Keratinocyte (primary cell): Measurements from ENCODE around the gene MTMR4. TPM values are rescaled to one million over a fixed set of nuclear protein-coding genes. Genes with fewer than 3 reads are reported as not detected.

Experiments used
- DNase-seq: peaks from one replicate; pipeline ENCODE4 v3.0.0-alpha.2; 2011; ENCODE audit warnings: low read depth, missing footprints, low spot score
- FAIRE-seq: peaks from 2 replicates; lab custom pipeline; 2011; peaks lifted over from hg19 to GRCh38; lab: Jason Lieb, UNC
- H2AFZ ChIP-seq: 2 replicates; pipeline ENCODE4 v1.6.0; 2012; ENCODE audit warnings: low read length, control low read depth, inconsistent platforms; ENCODE audit not compliant: control insufficient read depth
- H3K27ac ChIP-seq: 2 replicates; pipeline ENCODE4 v1.5.1; 2011; ENCODE audit warnings: low read length; ENCODE audit not compliant: control insufficient read depth, insufficient read depth
- H3K27me3 ChIP-seq: 3 replicates; pipeline ENCODE4 v1.6.0; 2011; ENCODE audit warnings: low read length; ENCODE audit not compliant: control insufficient read depth, insufficient read depth; ENCODE audit errors: extremely low read depth
- H3K36me3 ChIP-seq, 2 experiments: 2 replicates in 1 of 2; 3 replicates in 1 of 2; pipeline ENCODE4 v1.5.1; 2011; ENCODE audit warnings: low read length in 2 of 2, mild to moderate bottlenecking in 1 of 2; ENCODE audit not compliant: control insufficient read depth in 2 of 2, insufficient read depth in 2 of 2; ENCODE audit errors: extremely low read depth in 1 of 2
- H3K4me1 ChIP-seq: 3 replicates; pipeline ENCODE4 v1.5.1; 2011; ENCODE audit warnings: low read length; ENCODE audit not compliant: control insufficient read depth, insufficient read depth; ENCODE audit errors: extremely low read depth
- H3K4me2 ChIP-seq: 3 replicates; pipeline ENCODE4 v1.6.0; 2011; ENCODE audit warnings: low read depth, low read length; ENCODE audit not compliant: control insufficient read depth, insufficient read depth; ENCODE audit errors: extremely low read depth
- H3K4me3 ChIP-seq, 3 experiments: fragments of 200-600 bp in 1 of 3; sonication (generic) in 1 of 3; 2 replicates in 2 of 3; 3 replicates in 1 of 3; pipeline ENCODE4 v1.5.1; 2011 to 2016; ENCODE audit warnings: low read length in 3 of 3, mild to moderate bottlenecking in 3 of 3, control low read depth in 2 of 3, inconsistent platforms in 1 of 3, low read depth in 1 of 3, mixed read lengths in 1 of 3, mixed run types in 1 of 3, moderate library complexity in 1 of 3; ENCODE audit not compliant: control insufficient read depth in 2 of 3, insufficient read depth in 2 of 3; ENCODE audit errors: extremely low read depth in 1 of 3
- H3K79me2 ChIP-seq: 2 replicates; pipeline ENCODE4 v1.6.0; 2012; ENCODE audit warnings: low read length; ENCODE audit not compliant: control insufficient read depth, insufficient read depth
- H3K9ac ChIP-seq: 3 replicates; pipeline ENCODE4 v1.6.0; 2011; ENCODE audit warnings: low read length; ENCODE audit not compliant: control insufficient read depth, insufficient read depth; ENCODE audit errors: extremely low read depth
- H3K9me1 ChIP-seq: 3 replicates; pipeline ENCODE4 v1.6.0; 2011; ENCODE audit warnings: low read length; ENCODE audit not compliant: control insufficient read depth, insufficient read depth; ENCODE audit errors: extremely low read depth
- H3K9me3 ChIP-seq: 2 replicates; pipeline ENCODE4 v1.5.1; 2012; ENCODE audit warnings: low read depth, low read length; ENCODE audit not compliant: control insufficient read depth
- H4K20me1 ChIP-seq: 3 replicates; pipeline ENCODE4 v1.6.0; 2011; ENCODE audit warnings: low read length; ENCODE audit not compliant: control insufficient read depth, insufficient read depth; ENCODE audit errors: extremely low read depth
- CTCF ChIP-seq, 3 experiments: IDR thresholded peaks in 1 of 3; conservative IDR thresholded peaks in 1 of 3; optimal IDR thresholded peaks in 1 of 3; 2 replicates in 2 of 3; 3 replicates in 1 of 3; pipeline versions ENCODE3 to v1.5.1; 2011; ENCODE audit warnings: low read length in 3 of 3, mild to moderate bottlenecking in 3 of 3, moderate library complexity in 2 of 3, control low read depth in 1 of 3, inconsistent platforms in 1 of 3; ENCODE audit not compliant: insufficient read depth in 2 of 3; ENCODE audit errors: extremely low read depth in 1 of 3
- EZH2 ChIP-seq: IDR thresholded peaks from one replicate; pipeline ENCODE4 v1.6.1; 2012; ENCODE audit warnings: inconsistent platforms, mild to moderate bottlenecking, low read length, moderate library complexity
- dilution Hi-C: fragments of 300-500 bp; cut with MboI; formaldehyde crosslinking; loops from one replicate; pipeline ENCODE4 v1.7.0; 2020; ENCODE audit warnings: low sequenced_read_pairs; ENCODE audit not compliant: extremely low pct_ligation_motif_present
- polyA plus RNA-seq, 5 experiments: library from polyadenylated mRNA; depleted of rRNA in 3 of 5; stranded (reverse) in 3 of 5; stranded (forward) in 1 of 5; unstranded in 1 of 5; fragments of >200 nt; gene quantifications; 1 replicate in 1 of 5; 2 replicates in 3 of 5; 3 replicates in 1 of 5; pipeline versions ENCODE4 v1.2.1 to v1.2.3, GENCODE V29; 2011 to 2012; ENCODE audit warnings: missing spikeins in 2 of 5, low read depth in 1 of 5, low replicate concordance in 1 of 5

Gene MTMR4
- polyA plus RNA-seq, 1 donor (not counting 4 experiments of a cell fraction or from before 2014, with no cell fraction given), result 18.9 TPM

- FAIRE-seq, result no peak
- dilution Hi-C loops, result no loop called here
- no peak for DNase-seq
- no peak for TF ChIP-seq CTCF (optimal IDR thresholded peaks at IDR 0.05 in 1 of 3, IDR thresholded peaks at IDR 0.05 in 1 of 3, conservative IDR thresholded peaks at IDR 0.05 in 1 of 3; ENCODE audit: extremely low read depth in 1 of 3, insufficient read depth in 2 of 3, low read length in 3 of 3)
- TF ChIP-seq EZH2, result no peak
- Histone ChIP-seq H3K4me1 (peaks cover 28% of the 10 kb centered on the region), H3K9ac (peak overlapping the region; percentile 76), H3K4me3 (peak overlapping the region; percentile 71 to 91 (median 79)), H2AFZ (peak overlapping the region; percentile 61), H4K20me1 (no peaks in the 10 kb centered on the region), H3K27me3 (no peaks in the 10 kb centered on the region), H3K4me2 (peak overlapping the region; percentile 91), H3K9me1 (no peaks in the 10 kb centered on the region), H3K36me3 (peaks cover 8 to 26% of the 10 kb centered on the region in 2 experiments), H3K79me2 (peaks cover 3% of the 10 kb centered on the region), H3K9me3 (no peaks in the 10 kb centered on the region), H3K27ac (no peak overlapping the region)
These were observed 326 bp upstream of the MTMR4 start for GRCh38 chr17:58514770-58515157.

- no peak overlapping the region for H3K27ac ChIP-seq
- H3K4me1 ChIP-seq, result peaks cover 22% of the 10 kb centered on the region
- peaks cover 3% of the 10 kb centered on the region for H3K79me2 ChIP-seq
- H3K9ac ChIP-seq, result peak overlapping the region; percentile 76
- H2AFZ ChIP-seq, result peak overlapping the region; percentile 85
- DNase-seq (no peak), FAIRE-seq (no peak)
- no peaks in the 10 kb centered on the region for H4K20me1 ChIP-seq
- H3K9me3 ChIP-seq, result no peaks in the 10 kb centered on the region
- H3K4me3 ChIP-seq, result peak overlapping the region; percentile 71 to 91 (median 79)
- no peak for TF ChIP-seq CTCF (optimal IDR thresholded peaks at IDR 0.05 in 1 of 3, IDR thresholded peaks at IDR 0.05 in 1 of 3, conservative IDR thresholded peaks at IDR 0.05 in 1 of 3; ENCODE audit: extremely low read depth in 1 of 3, insufficient read depth in 2 of 3, low read length in 3 of 3)
- no peak for TF ChIP-seq EZH2
- no peaks in the 10 kb centered on the region for H3K27me3 ChIP-seq
- peaks cover 15 to 27% of the 10 kb centered on the region in 2 experiments for H3K36me3 ChIP-seq
- no peaks in the 10 kb centered on the region for H3K9me1 ChIP-seq
- peak overlapping the region; percentile 91 for H3K4me2 ChIP-seq
- dilution Hi-C loops, result no loop called here
These were observed 1.0 kb downstream of the MTMR4 start for GRCh38 chr17:58513267-58513964.
